Right atrium auricular region (tissue), 2 donors: ENCODE results near the gene MSANTD2. TPM values are rescaled to one million over a fixed set of nuclear protein-coding genes. Genes with fewer than 3 reads are reported as not detected.
A peak's percentile ranks its signal among the peaks of the same experiment; 100 is the strongest.

Experiments used
- DNase-seq: peaks from one replicate; pipeline ENCODE4 v3.0.0-alpha.2; 2019; ENCODE audit warnings: low spot score
- H3K27ac ChIP-seq, 2 donors: fragments of 200-600 bp; sonication (generic); 1 replicate in 1 of 2; 2 replicates in 1 of 2; pipeline ENCODE4 v1.5.1; 2016 to 2019
- H3K27me3 ChIP-seq, 2 donors: fragments of 200-600 bp; sonication (generic); one replicate each; pipeline versions ENCODE4 v1.5.1 to v1.6.0; 2017 to 2019
- H3K36me3 ChIP-seq: fragments of 200-600 bp; sonication (generic); one replicate; pipeline ENCODE4 v1.5.1; 2016
- H3K4me1 ChIP-seq, 2 donors: fragments of 200-600 bp; sonication (generic); one replicate each; pipeline versions ENCODE4 v1.5.1 to v1.6.0; 2017 to 2019
- H3K4me3 ChIP-seq, 2 donors: fragments of 200-600 bp; sonication (generic); 1 replicate in 1 of 2; 2 replicates in 1 of 2; pipeline ENCODE4 v1.5.1; 2017 to 2019; ENCODE audit warnings: mild to moderate bottlenecking in 1 of 2, moderate library complexity in 1 of 2
- H3K9me3 ChIP-seq, 2 donors: fragments of 200-600 bp; sonication (generic); one replicate each; pipeline ENCODE4 v1.5.1; 2019
- total RNA-seq, 2 donors: library from RNA; depleted of rRNA; stranded (reverse); fragments of >200 nt; gene quantifications; one replicate each; pipeline ENCODE4 v1.1.0, GENCODE V29; 2016
- TF ChIP-seq, protein P1 (sequence below), 2 donors: fragments of 200-600 bp; sonication (generic); IDR thresholded peaks; one replicate each; pipeline ENCODE4 v1.5.1; 2019; ENCODE audit warnings: antibody characterized with exemption in 2 of 2

Gene MSANTD2
- total RNA-seq, 2 donors from 2014 or later: 2.9 to 6.5 TPM

DNA sequence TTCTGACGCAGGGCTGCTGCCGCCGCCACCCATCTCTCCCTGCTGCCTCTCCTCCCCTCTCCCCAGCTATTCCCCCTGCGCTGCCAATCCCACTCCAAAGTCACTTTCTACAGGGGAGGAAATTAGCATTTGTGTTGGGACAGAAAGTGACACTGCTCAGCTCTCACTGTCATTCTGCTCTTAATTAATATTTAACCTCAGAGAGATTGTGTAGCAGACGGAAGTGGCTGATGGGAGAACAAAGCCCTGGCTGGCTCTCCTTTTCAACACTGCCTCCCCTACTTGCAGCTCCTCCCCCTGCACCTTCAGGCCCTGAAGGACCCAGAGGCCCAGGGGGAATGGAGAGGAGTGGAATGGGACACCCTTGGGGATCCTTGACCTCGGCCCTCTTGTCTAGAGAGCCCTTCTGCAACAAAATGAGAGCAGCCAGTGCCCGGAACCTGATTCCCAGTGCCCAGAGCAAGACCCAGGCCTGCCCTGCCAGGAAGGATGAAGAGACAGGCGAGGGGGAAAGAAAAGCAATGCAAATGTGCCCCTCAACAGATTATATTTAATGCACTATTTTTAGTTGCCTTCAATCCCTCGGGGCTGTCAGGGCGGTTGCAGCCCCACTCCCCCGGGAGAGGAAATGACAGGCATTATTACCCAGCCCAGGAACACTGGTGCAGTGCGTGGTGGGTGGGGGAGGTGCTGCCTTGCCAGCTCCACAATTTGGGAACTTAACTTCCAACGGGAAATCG, 75.1 kb downstream of the MSANTD2 start:
- no peak overlapping the region for H3K4me3 ChIP-seq
- no peaks in the 10 kb centered on the region for H3K36me3 ChIP-seq
- no peak for DNase-seq
- H3K27ac ChIP-seq: peak overlapping the region in 1 of 2 donors; percentile 5
- no peaks in the 10 kb centered on the region for H3K9me3 ChIP-seq
- TF ChIP-seq, protein P1, sequence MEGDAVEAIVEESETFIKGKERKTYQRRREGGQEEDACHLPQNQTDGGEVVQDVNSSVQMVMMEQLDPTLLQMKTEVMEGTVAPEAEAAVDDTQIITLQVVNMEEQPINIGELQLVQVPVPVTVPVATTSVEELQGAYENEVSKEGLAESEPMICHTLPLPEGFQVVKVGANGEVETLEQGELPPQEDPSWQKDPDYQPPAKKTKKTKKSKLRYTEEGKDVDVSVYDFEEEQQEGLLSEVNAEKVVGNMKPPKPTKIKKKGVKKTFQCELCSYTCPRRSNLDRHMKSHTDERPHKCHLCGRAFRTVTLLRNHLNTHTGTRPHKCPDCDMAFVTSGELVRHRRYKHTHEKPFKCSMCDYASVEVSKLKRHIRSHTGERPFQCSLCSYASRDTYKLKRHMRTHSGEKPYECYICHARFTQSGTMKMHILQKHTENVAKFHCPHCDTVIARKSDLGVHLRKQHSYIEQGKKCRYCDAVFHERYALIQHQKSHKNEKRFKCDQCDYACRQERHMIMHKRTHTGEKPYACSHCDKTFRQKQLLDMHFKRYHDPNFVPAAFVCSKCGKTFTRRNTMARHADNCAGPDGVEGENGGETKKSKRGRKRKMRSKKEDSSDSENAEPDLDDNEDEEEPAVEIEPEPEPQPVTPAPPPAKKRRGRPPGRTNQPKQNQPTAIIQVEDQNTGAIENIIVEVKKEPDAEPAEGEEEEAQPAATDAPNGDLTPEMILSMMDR (IDR thresholded peaks at IDR 0.05): no peak
- H3K27me3 ChIP-seq: no peaks in the 10 kb centered on the region
- peaks cover 0 to 17% of the 10 kb centered on the region in 2 donors for H3K4me1 ChIP-seq

DNA sequence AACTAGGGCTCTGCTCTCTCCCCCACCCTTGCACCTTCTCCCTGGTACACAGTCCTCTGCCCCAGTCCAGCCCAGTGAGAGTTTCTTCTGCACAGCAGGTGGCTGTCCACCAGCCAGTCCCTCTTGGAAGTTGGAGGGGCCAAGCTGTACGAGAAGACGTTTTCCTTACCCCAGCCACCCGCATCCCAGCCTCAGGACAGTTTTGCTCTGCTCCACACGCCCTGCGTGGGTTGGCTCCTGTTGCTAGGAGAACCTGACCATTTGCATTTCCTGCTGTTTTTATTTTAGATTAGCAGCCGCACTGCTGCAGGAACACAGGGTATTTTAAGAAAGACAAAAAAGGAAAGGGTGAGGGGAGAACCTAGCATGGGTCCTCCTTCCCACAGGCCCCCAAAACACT, 78.0 kb downstream of the MSANTD2 start:
- H3K9me3 ChIP-seq: no peaks in the 10 kb centered on the region
- no peak overlapping the region for H3K27ac ChIP-seq
- H3K36me3 ChIP-seq: no peaks in the 10 kb centered on the region
- peaks cover 0 to 33% of the 10 kb centered on the region in 2 donors for H3K4me1 ChIP-seq
- no peak overlapping the region for H3K4me3 ChIP-seq
- H3K27me3 ChIP-seq: peaks cover 6 to 7% of the 10 kb centered on the region in 2 donors
- TF ChIP-seq, protein P1 (IDR thresholded peaks at IDR 0.05): no peak
- no peak for DNase-seq

DNA sequence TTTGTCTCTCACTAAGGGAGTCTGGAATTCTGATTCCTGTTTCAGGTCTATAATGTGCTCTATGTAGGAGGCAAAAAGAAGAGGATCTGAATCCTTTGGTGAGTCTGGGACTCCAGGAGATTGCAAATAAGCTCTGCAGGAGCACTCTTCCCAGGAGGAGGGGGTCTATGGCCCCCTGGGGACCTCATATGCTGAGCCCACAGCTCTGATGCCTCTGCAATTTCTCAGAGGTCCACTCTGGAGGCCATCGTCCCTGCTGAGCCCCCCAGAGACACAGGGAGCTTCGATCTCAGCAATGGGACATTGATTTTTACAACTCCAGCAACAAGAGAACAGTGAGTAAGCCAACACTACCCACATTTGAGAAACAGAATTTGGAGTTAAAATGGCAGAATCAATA, 80.7 kb downstream of the MSANTD2 start:
- Histone ChIP-seq H3K36me3 (no peaks in the 10 kb centered on the region), H3K27me3 (peaks cover 6 to 7% of the 10 kb centered on the region in 2 donors), H3K9me3 (no peaks in the 10 kb centered on the region)

DNA sequence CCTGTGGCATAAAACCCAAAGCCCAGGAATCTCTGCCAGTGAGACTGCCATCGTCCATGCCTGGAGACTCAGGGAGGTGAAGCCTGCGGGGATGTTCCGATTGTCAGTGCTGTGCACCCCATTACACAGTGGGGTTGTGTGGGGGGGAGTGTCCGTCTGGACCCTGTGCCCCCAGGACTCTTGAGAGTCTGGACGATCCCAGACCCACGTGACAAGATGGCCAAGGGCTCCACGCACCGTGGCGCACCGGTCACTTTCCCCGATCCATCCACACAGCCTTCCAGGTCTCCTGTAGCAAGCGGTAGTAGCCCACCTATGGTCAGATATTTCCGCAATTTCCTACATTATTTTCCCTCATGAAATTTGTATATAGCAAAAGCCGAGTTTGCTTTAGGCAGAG, 81.4 kb downstream of the MSANTD2 start:
- H3K36me3 ChIP-seq: no peaks in the 10 kb centered on the region
- TF ChIP-seq, protein P1 (IDR thresholded peaks at IDR 0.05): no peak
- DNase-seq: no peak
- no peaks in the 10 kb centered on the region for H3K9me3 ChIP-seq
- H3K4me3 ChIP-seq: no peak overlapping the region
- H3K27ac ChIP-seq: no peak overlapping the region
- H3K4me1 ChIP-seq: peaks cover 0 to 19% of the 10 kb centered on the region in 2 donors
- peaks cover 6 to 7% of the 10 kb centered on the region in 2 donors for H3K27me3 ChIP-seq

More for the DNA sequence above, 80.7 kb downstream of the MSANTD2 start:
- no peak for DNase-seq
- no peak overlapping the region for H3K27ac ChIP-seq
- H3K4me3 ChIP-seq: no peak overlapping the region
- peaks cover 0 to 20% of the 10 kb centered on the region in 2 donors for H3K4me1 ChIP-seq
- TF ChIP-seq, protein P1 (IDR thresholded peaks at IDR 0.05): no peak

DNA sequence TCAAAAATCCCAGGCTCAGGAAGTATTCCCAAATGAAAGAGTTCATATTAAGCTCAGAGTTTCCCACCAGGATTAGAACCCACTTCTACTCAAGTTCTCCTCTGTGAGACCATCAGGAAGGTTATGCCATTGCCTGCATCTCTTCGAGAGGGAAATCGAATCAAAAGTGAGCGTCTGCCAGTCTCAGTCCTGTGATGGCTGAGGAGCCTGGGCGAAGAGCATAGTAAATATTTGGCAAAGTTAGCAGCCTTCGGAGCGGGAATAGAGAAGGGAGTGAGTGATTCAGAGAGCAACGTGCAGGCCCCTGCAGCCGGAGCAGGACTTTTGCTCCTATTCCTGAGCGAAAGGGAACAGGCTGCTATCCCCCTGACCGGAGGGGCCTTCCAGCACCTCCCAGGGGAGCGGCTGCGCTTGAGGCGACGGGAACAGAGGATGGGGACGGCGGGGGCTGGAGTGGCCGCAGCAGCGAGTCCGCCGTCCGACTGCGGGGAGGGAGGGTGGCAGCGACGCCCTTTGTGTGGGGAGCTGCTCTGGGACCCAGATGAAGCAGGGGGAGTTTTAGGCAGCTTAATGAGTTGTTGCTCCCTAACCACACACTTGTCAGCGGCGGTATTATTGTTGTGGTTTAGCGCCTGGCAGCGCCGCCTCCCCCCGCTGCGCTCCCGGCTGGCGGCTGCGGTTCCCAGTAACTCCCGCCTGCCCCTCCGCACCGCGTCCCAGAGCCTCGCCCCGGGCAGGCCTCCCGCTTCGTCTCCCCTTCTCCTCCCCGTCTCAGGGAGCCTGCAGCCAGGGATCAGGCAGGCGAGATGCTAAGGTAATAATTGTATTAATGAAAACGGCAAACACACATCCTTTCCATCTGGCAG, 82.2 kb downstream of the MSANTD2 start:
- Histone ChIP-seq H3K4me3 (peak overlapping the region; percentile 25 to 49), H3K27me3 (peaks cover 6 to 7% of the 10 kb centered on the region in 2 donors), H3K36me3 (no peaks in the 10 kb centered on the region), H3K4me1 (peaks cover 0 to 19% of the 10 kb centered on the region in 2 donors), H3K27ac (peak overlapping the region; percentile 1 to 44), H3K9me3 (no peaks in the 10 kb centered on the region)
- TF ChIP-seq, protein P1 (IDR thresholded peaks at IDR 0.05): no peak
- no peak for DNase-seq
